Mesendoderm (in vitro differentiated cells): Measurements from ENCODE around the gene ITGAV.
A peak's percentile ranks its signal among the peaks of the same experiment; 100 is the strongest.

Experiments
- DNase-seq: peaks from one replicate; pipeline ENCODE4 v3.0.0; 2013
- H2AK5ac ChIP-seq: 2 replicates; pipeline ENCODE4 v1.6.1; 2013; ENCODE audit warnings: low read length, inconsistent platforms
- H2BK120ac ChIP-seq: 2 replicates; pipeline ENCODE4 v1.6.1; 2013; ENCODE audit warnings: low read depth, mild to moderate bottlenecking, low read length, moderate library complexity, mixed read lengths
- H2BK15ac ChIP-seq: replicated peaks from 2 replicates; pipeline ENCODE4 v1.6.1; 2013; ENCODE audit warnings: low read depth, mild to moderate bottlenecking, moderate library complexity
- H2BK5ac ChIP-seq: 2 replicates; pipeline ENCODE4 v1.6.1; 2013; ENCODE audit warnings: low read length, inconsistent platforms
- H3K18ac ChIP-seq: 2 replicates; pipeline ENCODE4 v1.6.1; 2013; ENCODE audit warnings: mild to moderate bottlenecking, low read length, mixed read lengths
- H3K23ac ChIP-seq: one replicate; pipeline ENCODE4 v1.6.1; 2013; ENCODE audit warnings: low read length
- H3K27ac ChIP-seq: 2 replicates; pipeline ENCODE4 v1.5.1; 2013; ENCODE audit warnings: low read depth, mild to moderate bottlenecking, inconsistent platforms, low read length, moderate library complexity
- H3K27me3 ChIP-seq: 2 replicates; pipeline ENCODE4 v1.6.1; 2013; ENCODE audit warnings: low read length, control low read depth, mild to moderate bottlenecking, inconsistent platforms; ENCODE audit not compliant: insufficient read depth, poor library complexity
- H3K36me3 ChIP-seq: 2 replicates; pipeline ENCODE4 v1.6.1; 2013; ENCODE audit warnings: low read length, inconsistent platforms; ENCODE audit not compliant: control insufficient read depth, insufficient read depth
- H3K4ac ChIP-seq: one replicate; pipeline ENCODE4 v1.6.1; 2013; ENCODE audit warnings: low read depth, mild to moderate bottlenecking, low read length, moderate library complexity
- H3K4me1 ChIP-seq: 2 replicates; pipeline ENCODE4 v1.6.1; 2013; ENCODE audit warnings: low read depth, low read length, inconsistent platforms; ENCODE audit not compliant: control insufficient read depth
- H3K4me2 ChIP-seq: 2 replicates; pipeline ENCODE4 v1.6.1; 2013; ENCODE audit warnings: low read length
- H3K4me3 ChIP-seq: 2 replicates; pipeline ENCODE4 v1.5.1; 2013; ENCODE audit warnings: mild to moderate bottlenecking, low read length
- H3K56ac ChIP-seq: one replicate; pipeline ENCODE4 v1.6.1; 2013; ENCODE audit warnings: low read length
- H3K79me1 ChIP-seq: 2 replicates; pipeline ENCODE4 v1.6.1; 2013; ENCODE audit warnings: low read length, inconsistent platforms
- H3K79me2 ChIP-seq: 2 replicates; pipeline ENCODE4 v1.6.1; 2013; ENCODE audit warnings: mild to moderate bottlenecking, low read length; ENCODE audit not compliant: control insufficient read depth, insufficient read depth
- H3K9ac ChIP-seq: 2 replicates; pipeline ENCODE4 v1.6.1; 2013; ENCODE audit warnings: low read length, inconsistent platforms
- H4K5ac ChIP-seq: one replicate; pipeline ENCODE4 v1.6.1; 2013; ENCODE audit warnings: low read length
- H4K8ac ChIP-seq: one replicate; pipeline ENCODE4 v1.6.1; 2013; ENCODE audit warnings: low read depth, mild to moderate bottlenecking, control low read depth, low read length, moderate library complexity
- WGBS: extraction: QIAGEN DNeasy Blood & Tissue Kit; methylation state at CpG from one replicate; pipeline ENCODE4 v1.1.7; 2013; ENCODE audit warnings: low lambda C conversion rate, missing lambda C conversion rate; ENCODE audit not compliant: insufficient coverage; ENCODE audit errors: extremely low coverage; 5-methylcytosine and 5-hydroxymethylcytosine counted together

The ITGAV gene

GRCh38 chr2:186695081-186695756, 105.4 kb downstream of the ITGAV start:
- H3K79me1 ChIP-seq, result no peaks in the 10 kb centered on the region
- no peak overlapping the region for H3K4ac ChIP-seq
- H2BK5ac ChIP-seq, result no peak overlapping the region
- no peaks in the 10 kb centered on the region for H3K79me2 ChIP-seq
- no peak overlapping the region for H3K4me3 ChIP-seq
- H3K36me3 ChIP-seq, result no peaks in the 10 kb centered on the region
- H3K9ac ChIP-seq, result peak overlapping the region; percentile 25
- H3K18ac ChIP-seq, result no peak overlapping the region
- H3K4me1 ChIP-seq, result no peaks in the 10 kb centered on the region
- no peak overlapping the region for H3K4me2 ChIP-seq
- H3K23ac ChIP-seq, result no peak overlapping the region
- DNase-seq, result no peak
- H3K27ac ChIP-seq, result no peak overlapping the region
- H2BK120ac ChIP-seq, result no peak overlapping the region
- H2BK15ac ChIP-seq, result no peak overlapping the region
- no peaks in the 10 kb centered on the region for H3K27me3 ChIP-seq
- no peak overlapping the region for H4K8ac ChIP-seq
- WGBS, result no CpG with 5 or more reads among the region's 9 CpGs
- no peak overlapping the region for H2AK5ac ChIP-seq
- no peak overlapping the region for H3K56ac ChIP-seq
- H4K5ac ChIP-seq, result no peak overlapping the region

GRCh38 chr2:186696290-186696689, 106.4 kb downstream of the ITGAV start:
- no CpG with 5 or more reads among the region's 4 CpGs for WGBS
- Histone ChIP-seq H3K79me2 (no peaks in the 10 kb centered on the region), H3K27ac (no peak overlapping the region), H3K23ac (no peak overlapping the region), H2BK15ac (no peak overlapping the region), H3K36me3 (no peaks in the 10 kb centered on the region), H4K8ac (no peak overlapping the region), H3K27me3 (no peaks in the 10 kb centered on the region), H2AK5ac (no peak overlapping the region), H4K5ac (no peak overlapping the region), H3K4ac (no peak overlapping the region), H2BK5ac (no peak overlapping the region), H3K4me1 (no peaks in the 10 kb centered on the region), H3K4me2 (no peak overlapping the region), H3K18ac (no peak overlapping the region), H3K79me1 (no peaks in the 10 kb centered on the region), H3K56ac (no peak overlapping the region), H2BK120ac (no peak overlapping the region), H3K4me3 (no peak overlapping the region), H3K9ac (no peak overlapping the region)
- no peak for DNase-seq

GRCh38 chr2:186696804-186697203, 106.9 kb downstream of the ITGAV start:
- no peak overlapping the region for H3K4ac ChIP-seq
- no peak overlapping the region for H4K5ac ChIP-seq
- no peaks in the 10 kb centered on the region for H3K79me2 ChIP-seq
- H3K18ac ChIP-seq, result no peak overlapping the region
- H4K8ac ChIP-seq, result no peak overlapping the region
- no peak overlapping the region for H3K23ac ChIP-seq
- no peak overlapping the region for H3K9ac ChIP-seq
- H2BK15ac ChIP-seq, result no peak overlapping the region
- no peaks in the 10 kb centered on the region for H3K27me3 ChIP-seq
- no peak overlapping the region for H3K4me2 ChIP-seq
- DNase-seq, result no peak
- no peak overlapping the region for H2BK120ac ChIP-seq
- no peak overlapping the region for H3K56ac ChIP-seq
- WGBS, result 100% methylated on average over 1 of the region's 4 CpGs
- H3K4me3 ChIP-seq, result no peak overlapping the region
- H3K4me1 ChIP-seq, result no peaks in the 10 kb centered on the region
- H2BK5ac ChIP-seq, result no peak overlapping the region
- H3K79me1 ChIP-seq, result no peaks in the 10 kb centered on the region
- no peak overlapping the region for H3K27ac ChIP-seq
- H2AK5ac ChIP-seq, result no peak overlapping the region
- H3K36me3 ChIP-seq, result no peaks in the 10 kb centered on the region

GRCh38 chr2:186697536-186697935, 107.7 kb downstream of the ITGAV start:
- no peak overlapping the region for H3K9ac ChIP-seq
- no peak overlapping the region for H4K5ac ChIP-seq
- no peak overlapping the region for H3K4ac ChIP-seq
- H3K4me2 ChIP-seq, result no peak overlapping the region
- no peak overlapping the region for H4K8ac ChIP-seq
- no peak overlapping the region for H2AK5ac ChIP-seq
- H3K56ac ChIP-seq, result no peak overlapping the region
- H3K4me3 ChIP-seq, result no peak overlapping the region
- no peak overlapping the region for H3K18ac ChIP-seq
- no peaks in the 10 kb centered on the region for H3K27me3 ChIP-seq
- H3K36me3 ChIP-seq, result no peaks in the 10 kb centered on the region
- H2BK15ac ChIP-seq, result no peak overlapping the region
- H3K23ac ChIP-seq, result no peak overlapping the region
- no peak overlapping the region for H3K27ac ChIP-seq
- no peaks in the 10 kb centered on the region for H3K79me1 ChIP-seq
- no peak overlapping the region for H2BK5ac ChIP-seq
- no CpG with 5 or more reads among the region's 1 CpG for WGBS
- no peak for DNase-seq
- no peak overlapping the region for H2BK120ac ChIP-seq
- H3K4me1 ChIP-seq, result no peaks in the 10 kb centered on the region
- H3K79me2 ChIP-seq, result no peaks in the 10 kb centered on the region

GRCh38 chr2:186699742-186700141, 109.9 kb downstream of the ITGAV start:
- Histone ChIP-seq H2BK5ac (no peak overlapping the region), H3K23ac (no peak overlapping the region), H2BK15ac (no peak overlapping the region), H3K4me2 (no peak overlapping the region), H3K56ac (no peak overlapping the region), H3K79me2 (no peaks in the 10 kb centered on the region), H3K4me3 (no peak overlapping the region), H3K4ac (no peak overlapping the region), H2BK120ac (no peak overlapping the region), H3K4me1 (no peaks in the 10 kb centered on the region), H3K18ac (no peak overlapping the region), H3K9ac (no peak overlapping the region), H3K36me3 (no peaks in the 10 kb centered on the region), H3K27me3 (no peaks in the 10 kb centered on the region), H3K79me1 (no peaks in the 10 kb centered on the region), H3K27ac (no peak overlapping the region), H4K5ac (no peak overlapping the region), H2AK5ac (no peak overlapping the region), H4K8ac (no peak overlapping the region)
- DNase-seq, result no peak

- Histone ChIP-seq H3K9ac (no peak overlapping the region), H3K27ac (no peak overlapping the region), H3K18ac (no peak overlapping the region), H2BK5ac (no peak overlapping the region), H3K79me2 (no peaks in the 10 kb centered on the region), H2BK120ac (no peak overlapping the region), H3K4ac (no peak overlapping the region), H2AK5ac (no peak overlapping the region), H3K4me1 (no peaks in the 10 kb centered on the region), H2BK15ac (no peak overlapping the region), H4K5ac (no peak overlapping the region), H3K23ac (no peak overlapping the region), H3K4me2 (no peak overlapping the region), H3K79me1 (no peaks in the 10 kb centered on the region), H3K36me3 (no peaks in the 10 kb centered on the region), H3K56ac (no peak overlapping the region), H4K8ac (no peak overlapping the region), H3K4me3 (no peak overlapping the region), H3K27me3 (no peaks in the 10 kb centered on the region)
- no peak for DNase-seq
- no CpG with 5 or more reads among the region's 2 CpGs for WGBS
Observed at GRCh38 chr2:186702006-186702405, 112.2 kb downstream of the ITGAV start.
